HCEC 1CT (cell line): ENCODE results near the gene FXYD5.

Experiments used
- DNase-seq: peaks from one replicate; pipeline ENCODE4 v3.0.0-alpha.2; 2017

FXYD5 gene

DNA sequence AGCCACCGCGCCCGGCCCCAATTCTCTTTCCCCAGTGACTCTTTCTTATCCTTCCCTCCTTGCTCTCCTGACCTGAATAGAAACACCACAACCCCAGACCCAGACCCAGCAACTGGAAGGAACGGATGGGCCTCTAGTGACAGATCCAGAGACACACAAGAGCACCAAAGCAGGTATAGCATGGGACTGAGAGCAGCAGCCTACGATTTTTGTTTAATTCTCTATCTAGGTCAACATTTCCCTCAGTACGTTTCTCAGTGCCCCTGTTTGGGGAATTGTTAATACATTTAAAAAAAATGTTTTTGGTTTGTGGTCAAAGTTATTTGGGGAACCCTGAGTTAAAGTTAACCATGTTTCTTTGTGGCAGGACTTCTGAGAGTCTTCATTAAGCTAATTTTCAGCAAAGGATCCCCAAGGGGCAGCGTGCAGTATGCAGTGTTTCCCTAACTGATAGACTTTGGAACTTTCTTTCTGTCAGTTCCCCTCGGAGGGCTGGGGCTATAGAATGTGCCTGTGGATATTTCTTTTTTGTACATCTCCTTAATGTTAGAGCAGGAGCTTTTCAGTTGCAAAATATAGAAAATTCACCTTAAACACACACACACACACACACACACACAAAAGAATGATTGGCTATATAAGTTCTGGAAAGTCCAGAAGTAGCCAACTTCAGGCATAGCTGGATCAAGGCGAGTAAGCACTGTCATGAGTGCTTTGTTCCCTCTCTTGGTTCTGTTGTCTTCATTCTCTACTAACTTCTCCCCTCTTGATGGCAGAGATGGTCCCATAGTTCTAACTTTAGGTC, 6.3 kb downstream of the FXYD5 start:
- no peak for DNase-seq

DNA sequence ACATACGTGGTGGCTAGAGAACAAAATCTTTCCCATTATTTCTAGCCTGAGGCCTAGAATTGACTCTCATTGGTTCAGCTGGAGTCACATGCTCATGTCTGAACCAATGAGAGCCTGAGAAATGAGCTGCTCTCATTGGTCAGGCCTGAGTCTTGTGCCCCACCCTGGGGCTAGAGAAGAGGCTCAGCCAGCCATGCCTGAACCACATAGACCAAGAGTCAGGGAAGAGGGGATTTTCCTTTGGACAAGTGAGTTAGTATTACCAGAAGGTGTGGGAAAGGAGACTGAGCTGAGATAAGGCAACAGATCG, 6.9 kb downstream of the FXYD5 start:
- no peak for DNase-seq

DNA sequence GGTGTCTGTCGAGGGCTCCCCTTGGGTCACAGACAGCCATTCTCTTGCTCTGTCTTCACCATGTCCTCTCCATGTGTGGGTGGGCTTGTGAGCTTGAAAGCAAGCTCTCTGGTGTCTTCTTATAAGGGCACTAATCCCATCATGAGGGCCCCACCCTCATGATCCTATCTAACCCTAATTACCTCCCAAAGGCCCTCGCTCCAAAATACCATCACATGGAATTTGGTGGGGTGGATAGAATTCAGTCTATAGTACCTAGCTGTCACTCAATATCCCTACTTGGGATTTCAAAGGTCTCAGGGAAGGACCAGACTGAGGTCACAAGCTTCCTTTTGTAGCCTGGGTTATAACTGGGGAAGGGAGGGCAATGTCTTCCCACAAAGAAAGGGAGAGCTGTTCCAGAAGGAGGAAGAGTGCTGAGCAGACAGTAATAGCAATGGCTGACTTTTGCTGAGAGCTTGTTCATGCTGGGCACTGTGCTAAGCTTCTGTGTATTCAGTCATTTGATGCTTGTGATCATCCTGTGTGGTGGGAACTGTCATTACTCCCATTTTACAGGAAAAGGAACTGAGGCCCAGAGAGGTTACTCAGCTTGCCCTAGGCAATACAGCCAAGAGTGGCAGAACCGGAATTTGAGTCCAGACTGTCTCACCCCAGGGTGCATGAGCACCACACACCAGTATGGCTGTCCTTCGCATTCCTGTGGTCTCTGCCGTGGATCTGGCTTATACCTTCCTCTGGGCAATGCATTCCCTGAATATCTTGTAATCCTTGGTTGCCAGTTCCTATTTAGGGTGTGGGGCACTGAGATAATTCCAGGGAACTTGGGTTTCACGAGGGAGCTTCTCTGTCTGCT, 8.2 kb downstream of the FXYD5 start:
- no peak for DNase-seq

DNA sequence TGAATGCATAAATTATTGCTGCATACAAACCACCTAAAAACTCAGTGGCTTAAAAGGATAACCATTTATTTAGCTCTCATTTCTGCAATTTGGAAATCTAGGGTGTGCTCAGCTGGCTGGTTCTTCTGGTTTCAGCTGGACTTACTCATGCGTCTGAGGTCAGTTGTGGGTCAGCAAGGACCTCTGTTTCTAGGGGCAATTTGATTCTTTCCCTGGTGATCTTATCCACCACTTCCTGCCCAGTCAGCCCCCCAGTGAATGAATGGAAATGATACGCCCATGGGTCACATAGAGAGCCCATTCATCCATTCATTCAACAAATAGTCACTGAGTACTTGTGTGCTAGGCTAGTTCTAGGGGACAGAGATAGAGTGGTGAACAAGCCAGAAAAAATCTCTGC, 9.9 kb downstream of the FXYD5 start:
- no peak for DNase-seq

DNA sequence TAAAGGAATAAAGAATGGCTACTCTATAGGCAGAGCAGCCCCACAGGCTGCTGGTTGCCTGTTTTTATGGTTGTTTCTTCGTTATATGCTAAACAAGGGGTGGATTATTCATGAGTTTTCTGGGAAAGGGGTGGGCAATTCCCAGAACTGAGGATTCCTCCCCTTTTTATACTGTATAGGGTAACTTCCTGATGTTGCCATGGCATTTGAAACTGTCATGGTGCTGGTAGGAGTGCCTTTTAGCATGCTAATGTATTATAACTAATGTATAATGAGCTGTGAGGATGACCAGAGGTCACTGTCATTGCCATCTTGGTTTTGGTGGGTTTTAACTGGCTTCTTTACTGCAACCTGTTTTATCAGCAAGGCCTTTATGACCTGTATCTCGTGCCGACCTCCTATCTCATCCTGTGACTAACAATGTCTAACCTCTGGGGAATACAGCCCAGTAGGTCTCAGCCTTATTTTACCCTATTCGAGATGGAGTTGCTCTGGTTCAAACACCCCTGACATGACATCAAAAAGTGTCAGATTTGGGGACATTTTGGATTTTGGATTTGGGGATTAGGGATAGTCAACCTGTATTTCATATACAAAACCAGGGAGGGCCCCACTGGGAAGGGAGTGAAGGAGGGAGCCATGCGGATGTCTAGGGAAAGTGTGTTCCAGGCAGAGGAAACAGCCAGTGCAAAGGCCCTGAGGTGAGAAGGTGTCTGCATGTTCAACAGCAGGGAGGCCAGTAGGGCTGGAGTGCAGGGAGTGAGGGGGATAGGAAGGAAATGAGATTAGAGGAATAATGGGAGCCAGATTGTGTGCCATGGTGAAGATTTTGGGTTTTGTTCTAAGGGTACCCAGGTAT, 10.9 kb downstream of the FXYD5 start:
- DNase-seq: no peak

DNA sequence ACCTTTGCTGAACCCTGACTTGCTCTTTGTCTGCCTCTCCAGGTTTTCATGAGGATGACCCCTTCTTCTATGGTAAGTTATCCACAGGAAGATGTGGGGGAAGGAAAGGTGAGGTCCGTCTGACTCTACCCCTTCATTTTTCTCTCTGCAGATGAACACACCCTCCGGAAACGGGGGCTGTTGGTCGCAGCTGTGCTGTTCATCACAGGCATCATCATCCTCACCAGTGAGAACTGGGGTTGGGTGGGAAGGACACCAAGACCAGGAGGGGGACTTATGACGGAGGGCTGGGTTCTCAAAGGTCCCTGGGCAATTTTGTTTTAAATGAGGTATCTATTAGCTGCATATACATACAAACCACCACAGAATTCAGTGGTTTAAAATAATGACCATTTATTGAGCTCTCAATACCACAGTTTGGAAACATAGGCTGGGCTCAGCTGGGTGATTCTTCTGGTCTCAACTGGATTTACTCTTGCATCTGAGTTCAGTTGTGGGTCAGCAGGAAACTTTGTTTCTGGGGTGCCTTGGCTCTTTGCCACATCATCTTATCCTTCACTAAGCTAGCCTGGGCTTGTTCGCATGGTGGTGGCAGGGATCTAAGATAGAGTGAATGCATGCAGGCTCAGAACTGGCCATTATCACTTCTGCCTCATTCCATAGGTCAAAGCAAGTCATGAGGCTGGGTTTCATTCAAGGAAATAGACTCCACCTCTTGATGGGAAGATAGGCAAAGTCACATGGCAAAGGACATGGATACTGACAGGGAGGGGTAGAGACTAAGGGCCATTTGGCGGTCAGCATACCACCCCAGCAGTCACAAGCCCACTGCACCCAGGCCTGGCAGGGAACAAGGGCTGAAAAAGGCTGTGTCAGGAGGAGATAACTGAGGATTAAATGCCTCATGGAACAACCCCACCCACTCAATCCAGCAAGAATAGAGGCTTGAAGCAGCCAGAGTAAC, 11.8 kb downstream of the FXYD5 start:
- DNase-seq: no peak

DNA sequence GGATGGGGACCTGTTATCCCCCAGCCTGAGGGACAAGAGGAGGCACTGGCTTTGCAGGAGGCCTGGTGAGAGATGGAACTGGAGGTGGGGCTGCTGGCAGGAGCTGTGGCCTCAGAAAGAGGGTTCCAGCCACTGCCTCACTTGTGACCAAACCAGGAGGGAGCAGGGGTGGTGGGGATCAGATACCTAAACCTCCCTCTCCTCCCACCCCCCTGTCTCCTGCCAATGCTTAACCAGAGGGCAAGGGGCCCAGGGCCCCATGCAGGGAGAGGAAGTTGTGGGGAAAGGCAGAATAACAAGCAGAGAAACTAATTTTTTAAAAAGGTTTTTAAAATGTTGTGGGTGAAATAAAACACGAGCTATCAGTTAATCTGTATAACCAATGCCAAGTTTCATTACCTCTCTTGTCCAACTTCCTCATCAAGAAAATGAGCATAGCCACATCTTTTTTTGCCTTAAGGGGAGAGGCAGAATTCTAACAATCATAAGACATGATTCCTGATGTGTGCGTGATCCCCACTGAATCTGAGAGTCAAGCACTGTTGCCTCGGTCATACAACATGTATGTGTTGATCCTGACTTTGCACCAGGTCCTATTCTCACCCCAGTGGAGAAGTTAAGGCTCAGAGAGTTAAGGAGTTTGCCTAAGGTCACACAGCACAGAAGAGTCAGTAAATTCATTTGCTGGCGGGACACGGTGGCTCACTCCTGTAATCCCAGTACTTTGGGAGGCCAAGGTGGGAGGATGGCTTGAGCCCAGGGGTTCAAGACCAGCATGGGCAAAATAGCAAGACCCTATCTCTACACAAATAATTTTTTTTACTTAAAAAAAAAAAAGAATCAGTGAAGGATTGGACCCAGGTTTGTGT, 12.9 kb downstream of the FXYD5 start:
- DNase-seq: no peak

DNA sequence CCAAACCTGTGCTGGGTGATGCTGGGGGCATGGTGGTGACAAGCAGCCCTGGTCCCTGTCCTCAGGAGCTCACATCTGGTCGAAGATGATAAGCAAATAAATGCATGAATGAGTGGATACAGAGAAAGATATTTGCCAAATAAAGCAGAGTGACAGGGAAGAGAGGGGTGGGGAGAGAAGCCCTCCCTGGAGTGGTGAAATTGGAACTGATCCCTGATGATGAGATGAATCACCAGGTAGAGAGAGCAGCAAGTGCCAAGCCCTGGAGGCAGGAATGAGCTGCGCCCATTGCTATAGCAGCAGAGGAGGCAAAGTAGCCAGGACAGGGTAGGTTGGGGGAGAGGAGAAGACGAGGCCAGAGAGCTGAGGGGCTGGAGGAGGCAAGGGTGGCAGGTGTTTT, 13.7 kb downstream of the FXYD5 start:
- no peak for DNase-seq

DNA sequence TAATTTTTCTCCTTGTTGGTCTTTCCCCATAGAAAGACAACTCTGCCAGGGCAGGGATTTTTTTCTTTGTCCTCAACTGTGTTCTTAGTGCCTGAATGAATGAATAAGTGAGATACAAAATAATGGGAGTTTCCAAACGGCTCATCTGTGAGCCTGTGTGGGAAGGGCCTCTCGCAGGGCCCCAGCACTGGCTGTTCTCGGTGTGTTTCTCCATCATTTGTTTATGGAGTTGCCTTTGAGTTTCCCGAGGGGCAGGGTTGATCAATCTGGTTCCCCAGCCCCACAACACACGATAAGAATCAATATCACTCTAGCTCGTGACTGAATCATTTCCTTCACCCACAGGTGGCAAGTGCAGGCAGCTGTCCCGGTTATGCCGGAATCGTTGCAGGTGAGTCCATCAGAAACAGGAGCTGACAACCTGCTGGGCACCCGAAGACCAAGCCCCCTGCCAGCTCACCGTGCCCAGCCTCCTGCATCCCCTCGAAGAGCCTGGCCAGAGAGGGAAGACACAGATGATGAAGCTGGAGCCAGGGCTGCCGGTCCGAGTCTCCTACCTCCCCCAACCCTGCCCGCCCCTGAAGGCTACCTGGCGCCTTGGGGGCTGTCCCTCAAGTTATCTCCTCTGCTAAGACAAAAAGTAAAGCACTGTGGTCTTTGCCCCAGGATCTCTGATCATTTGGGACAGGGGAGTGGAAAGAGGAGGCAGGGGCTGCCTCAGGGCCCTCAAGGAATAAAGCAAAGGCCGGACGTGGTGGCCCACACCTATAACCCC, 14.9 kb downstream of the FXYD5 start:
- no peak for DNase-seq

DNA sequence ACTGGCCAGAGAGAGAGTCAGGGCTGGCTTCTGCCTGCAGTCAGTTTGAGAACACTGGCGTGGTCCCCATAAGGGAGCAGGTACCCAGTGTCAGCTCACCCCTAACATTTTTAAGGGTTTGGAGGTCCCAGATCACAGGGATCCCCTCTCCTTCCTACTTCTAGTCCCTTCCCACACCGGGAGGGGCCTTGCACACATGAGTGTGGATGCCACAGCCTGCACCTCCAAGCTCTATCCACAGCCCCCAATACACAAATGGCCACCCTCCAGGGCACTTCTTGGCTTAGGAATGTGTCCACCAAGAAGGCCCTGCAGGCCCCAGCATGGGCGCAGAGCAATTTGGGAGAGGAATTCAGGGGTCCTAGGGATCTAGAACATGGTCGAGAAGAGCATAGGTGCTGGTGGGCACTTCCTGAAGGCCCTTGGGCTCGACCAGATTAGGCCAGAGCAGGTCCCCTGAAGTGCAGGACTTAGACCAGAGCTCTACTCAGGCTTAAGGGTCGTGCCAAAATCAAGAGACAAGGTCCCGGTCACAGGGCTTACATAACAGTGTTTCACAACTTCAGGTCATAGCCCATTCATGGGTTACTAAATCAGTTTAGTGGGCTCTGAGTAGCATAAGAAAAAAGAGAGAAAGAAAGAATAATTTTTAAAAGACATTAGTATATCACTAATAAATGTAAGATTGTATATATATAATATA, 16.0 kb downstream of the FXYD5 start:
- no peak for DNase-seq

DNA sequence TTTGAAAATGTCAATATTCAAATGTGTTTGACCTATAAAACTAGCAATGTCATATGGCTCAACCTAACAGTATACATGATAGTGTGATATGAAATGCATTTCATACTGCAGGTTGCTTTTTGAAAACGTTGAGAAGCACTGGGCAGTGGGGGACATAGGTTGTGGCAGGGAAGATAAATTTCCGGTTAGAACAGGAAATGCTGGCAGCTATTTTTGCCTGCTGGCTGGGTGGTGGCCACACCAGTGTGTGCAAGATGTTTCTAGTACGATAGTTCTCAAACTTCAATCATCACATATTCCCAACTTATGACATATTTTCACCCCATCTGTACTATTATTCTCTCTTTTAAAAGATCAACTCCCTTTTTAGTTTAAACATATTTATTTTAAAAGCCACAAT, 17.2 kb downstream of the FXYD5 start:
- DNase-seq: no peak

DNA sequence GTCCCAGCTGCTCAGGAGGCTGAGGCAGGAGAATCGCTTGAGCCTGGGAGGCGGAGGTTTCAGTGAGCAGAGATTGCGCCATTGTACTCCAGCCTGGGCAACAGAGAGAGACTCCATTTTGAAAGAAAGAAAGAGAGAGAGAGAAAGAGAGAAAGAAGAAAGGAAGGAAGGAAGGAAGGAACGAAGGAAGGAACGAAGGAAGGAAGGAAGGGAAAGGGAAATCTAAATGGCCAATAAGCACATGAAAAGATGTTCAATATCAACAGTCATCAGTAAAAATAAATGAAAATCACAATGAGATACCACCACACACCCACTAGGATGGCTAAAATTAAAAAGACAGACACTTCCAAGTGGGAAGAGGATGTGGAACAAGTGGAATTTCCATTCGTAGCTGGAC, 19.7 kb downstream of the FXYD5 start:
- DNase-seq: no peak

DNA sequence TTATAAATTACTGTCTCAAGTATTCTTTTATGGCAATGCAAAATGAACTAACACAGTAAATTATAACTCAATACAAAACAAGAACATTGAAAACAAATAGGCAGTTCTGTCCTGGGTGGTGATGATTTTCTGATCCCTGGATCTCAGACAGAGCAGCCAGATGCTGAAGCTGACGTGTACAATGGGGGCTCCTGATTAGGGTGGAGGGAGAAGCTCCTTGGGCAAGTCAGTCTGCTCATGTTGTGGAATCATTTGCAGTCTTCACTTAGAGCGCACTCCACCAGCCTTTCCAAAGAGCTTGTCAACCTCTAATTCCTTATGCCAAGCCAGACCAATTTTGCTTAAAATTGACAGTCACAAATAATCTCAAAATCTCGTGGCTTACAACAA, 21.6 kb downstream of the FXYD5 start:
- no peak for DNase-seq

DNA sequence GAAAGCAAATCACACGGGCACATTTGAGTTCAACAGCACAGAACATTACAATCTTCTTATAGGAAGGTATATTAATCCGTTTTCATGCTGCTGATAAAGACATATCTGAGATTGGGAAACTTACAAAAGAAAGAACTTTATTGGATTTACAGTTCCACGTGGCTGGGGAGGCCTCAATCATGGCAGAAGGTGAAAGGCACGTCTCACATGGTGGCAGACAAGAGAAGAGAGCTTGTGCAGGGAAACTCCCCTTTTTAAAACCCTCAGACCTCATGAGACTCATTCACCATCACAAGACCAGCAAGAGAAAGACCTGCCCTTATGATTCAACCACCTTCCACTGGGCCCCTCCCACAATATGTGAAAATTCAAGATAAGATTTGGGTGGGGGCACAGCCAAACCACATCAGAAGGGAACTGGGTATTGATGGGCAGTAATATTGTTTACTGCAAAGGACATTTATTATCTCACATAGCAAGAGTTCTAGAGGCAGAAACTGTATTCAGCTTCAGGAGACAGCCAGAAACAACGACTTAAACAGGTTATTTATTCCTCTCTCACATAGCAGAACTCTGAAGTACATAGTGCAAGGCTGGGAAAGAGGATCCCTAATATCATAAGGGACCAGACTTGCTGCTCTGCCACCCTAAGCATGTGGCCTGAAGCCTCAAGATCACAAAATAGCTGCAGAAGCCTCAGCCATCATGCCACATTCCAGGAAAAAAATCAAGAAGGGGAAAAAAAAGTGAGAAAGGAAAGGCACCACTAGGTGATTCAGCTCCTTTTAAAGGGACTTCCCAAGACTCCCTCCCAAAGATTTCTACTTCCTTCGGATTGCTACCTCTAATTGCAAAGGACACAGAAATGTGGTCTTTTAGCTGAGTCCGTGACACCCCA, 23.1 kb downstream of the FXYD5 start:
- DNase-seq: no peak

DNA sequence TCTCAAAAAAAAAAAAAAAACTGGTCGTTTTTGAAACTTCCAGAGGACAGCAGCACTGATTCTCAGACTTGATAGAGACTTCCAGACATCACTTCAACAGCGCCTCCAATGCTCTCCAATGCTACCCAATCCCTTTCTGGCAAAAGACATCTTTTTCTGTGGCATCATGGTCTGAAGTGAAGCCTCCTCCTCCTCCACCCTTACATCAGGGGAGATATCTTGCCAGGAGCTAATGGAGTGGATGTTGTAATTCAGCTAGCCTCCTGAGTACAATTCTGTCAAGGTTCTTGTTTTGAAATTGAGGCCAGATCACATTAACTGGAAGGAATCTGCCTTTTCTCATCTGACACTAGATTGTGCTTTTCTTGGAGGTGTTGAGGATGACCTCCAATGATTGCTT, 24.2 kb downstream of the FXYD5 start:
- no peak for DNase-seq

DNA sequence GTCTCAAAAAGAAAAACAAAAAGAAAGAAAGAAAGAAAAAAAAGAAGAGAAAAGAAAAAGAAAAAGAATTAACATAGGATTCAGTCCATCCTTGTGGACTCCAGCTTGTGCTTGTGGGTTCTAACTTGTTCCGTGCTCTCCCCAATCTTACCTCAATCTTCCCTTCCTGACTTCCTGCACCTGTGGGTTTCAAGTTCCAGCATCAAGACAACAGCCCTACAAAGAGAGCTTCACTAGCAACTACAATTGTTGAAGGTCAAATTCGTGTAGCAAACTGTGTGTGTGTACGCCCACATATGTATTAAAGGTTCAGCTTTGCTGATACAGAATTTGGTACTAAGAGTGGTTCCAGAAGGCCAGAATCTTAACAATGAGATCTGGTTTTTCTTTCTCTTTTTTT, 25.3 kb downstream of the FXYD5 start:
- no peak for DNase-seq

DNA sequence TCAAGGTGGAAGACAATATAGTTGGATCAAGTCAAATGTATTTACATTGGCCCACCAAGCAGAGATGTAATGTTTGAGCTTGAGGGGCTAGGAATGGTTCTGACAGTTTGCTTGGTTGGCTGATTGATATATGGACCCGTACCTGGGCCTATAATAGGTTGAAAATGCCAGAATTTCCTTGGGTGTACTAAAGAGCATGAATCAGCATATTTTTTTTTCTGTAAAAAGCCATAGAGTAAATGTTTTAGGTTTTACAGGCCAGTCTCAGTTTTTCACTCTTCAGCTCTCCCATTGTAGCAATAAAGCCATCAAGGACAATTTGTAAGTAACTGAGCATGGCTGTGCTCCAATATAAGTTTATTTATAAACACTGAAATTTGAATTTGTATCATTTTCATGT, 26.9 kb downstream of the FXYD5 start:
- no peak for DNase-seq

DNA sequence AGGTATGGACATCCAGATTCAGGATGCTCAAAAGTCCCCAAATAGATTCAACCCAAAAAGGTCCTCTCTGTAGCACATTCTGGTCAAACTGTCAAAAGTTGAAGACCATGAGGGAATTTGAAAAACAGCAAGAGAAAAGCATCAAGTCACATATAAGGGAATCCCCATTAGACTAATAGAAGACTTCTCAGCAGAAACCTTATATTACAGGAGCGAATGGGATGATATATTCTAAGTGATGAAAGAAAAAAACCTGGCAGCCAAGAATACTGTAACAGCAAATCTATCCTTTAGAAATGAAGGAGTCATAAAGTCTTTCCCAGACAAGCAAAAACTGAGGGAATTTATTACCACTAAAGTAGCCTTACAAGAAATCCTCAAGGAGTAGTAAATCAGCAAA, 29.7 kb downstream of the FXYD5 start:
- no peak for DNase-seq

DNA sequence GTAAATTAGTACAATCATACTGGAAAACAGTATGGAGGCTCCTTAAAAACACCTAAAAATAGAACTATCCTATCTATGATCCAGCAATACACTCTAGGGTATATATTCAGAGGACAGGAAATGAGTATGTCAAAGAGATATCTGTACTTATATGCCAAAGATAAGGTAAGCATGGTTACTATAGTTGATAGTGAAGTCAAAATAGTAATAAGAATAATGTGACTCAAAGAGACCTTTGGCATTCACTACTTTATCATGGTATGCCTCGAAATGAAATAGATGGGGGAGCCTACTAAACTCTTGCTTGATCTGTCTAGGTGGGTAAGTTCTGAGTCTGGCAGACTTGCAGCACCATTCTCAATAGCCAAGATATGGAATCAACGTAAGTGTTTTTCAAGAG, 30.3 kb downstream of the FXYD5 start:
- DNase-seq: no peak
